Upper lobe of left lung (tissue), 6 donors: Measurements from ENCODE around the gene RITA1. TPM values are rescaled to one million over a fixed set of nuclear protein-coding genes. Genes with fewer than 3 reads are reported as not detected.
A peak's percentile ranks its signal among the peaks of the same experiment; 100 is the strongest.

ENCODE experiments used
- ATAC-seq, 2 donors: fragments of 200-7000 bp; cut with Tn5 transposase; one replicate each; pipeline ENCODE4 v1.9.1; 2022; ENCODE audit warnings: mild to moderate bottlenecking in 2 of 2, moderate library complexity in 2 of 2; ENCODE audit not compliant: low FRiP score in 2 of 2
- DNase-seq, 2 donors: peaks; one replicate each; pipeline ENCODE4 v3.0.0-alpha.2; 2019 to 2020
- H3K27ac ChIP-seq, 4 donors: fragments of 200-600 bp; sonication (generic); one replicate each; pipeline ENCODE4 v1.5.1; 2016 to 2019
- H3K27me3 ChIP-seq, 4 donors: fragments of 200-600 bp; sonication (generic); one replicate each; pipeline ENCODE4 v1.5.1; 2017 to 2019
- H3K36me3 ChIP-seq, 4 donors: fragments of 200-600 bp; sonication (generic); one replicate each; pipeline ENCODE4 v1.5.1; 2016 to 2019
- H3K4me1 ChIP-seq, 4 donors: fragments of 200-600 bp; sonication (generic); one replicate each; pipeline ENCODE4 v1.5.1; 2018 to 2019
- H3K4me3 ChIP-seq, 4 donors: fragments of 200-600 bp; sonication (generic); one replicate each; pipeline ENCODE4 v1.5.1; 2017 to 2019; ENCODE audit warnings: mild to moderate bottlenecking in 2 of 4, moderate library complexity in 1 of 4
- H3K9me3 ChIP-seq, 4 donors: fragments of 200-600 bp; sonication (generic); one replicate each; pipeline ENCODE4 v1.5.1; 2018 to 2019
- CTCF ChIP-seq, 6 experiments: fragments of 450-650 bp in 4 of 6; fragments of 200-600 bp in 2 of 6; sonication (generic) in 2 of 6; IDR thresholded peaks; one replicate each; pipeline ENCODE4 v1.5.1; 2016 to 2019; ENCODE audit warnings: antibody characterized with exemption in 6 of 6
- EP300 ChIP-seq, 4 donors: sonication (generic); formaldehyde crosslinking; IDR thresholded peaks; one replicate each; pipeline ENCODE4 v1.5.1; 2017; ENCODE audit warnings: antibody characterized with exemption in 4 of 4, control low read depth in 2 of 4
- POLR2A ChIP-seq, 4 donors: fragments of 450-650 bp; IDR thresholded peaks; one replicate each; pipeline ENCODE4 v1.5.1; 2016 to 2017; ENCODE audit warnings: antibody characterized with exemption in 4 of 4, mild to moderate bottlenecking in 2 of 4
- POLR2AphosphoS5 ChIP-seq, 2 donors: sonication (generic); formaldehyde crosslinking; IDR thresholded peaks; one replicate each; pipeline ENCODE4 v1.5.1; 2017; ENCODE audit warnings: antibody characterized with exemption in 2 of 2
- WGBS, 2 donors: methylation state at CpG; one replicate each; pipeline ENCODE4 v1.1.5; 2017 to 2018; 5-methylcytosine and 5-hydroxymethylcytosine counted together
- total RNA-seq, 6 donors: library from RNA; depleted of rRNA in 4 of 6; stranded (reverse); fragments of >200 nt in 4 of 6; gene quantifications; one replicate each; pipeline versions ENCODE4 v1.1.0 to v1.2.1, GENCODE V29; 2016 to 2021
- donor health status: DM: no; HTN: no; CAD: no; lungs with moderate emphysema.
- donor health status: DM: no; HTN: yes; CAD: no; lungs with severe emphysema.

RITA1 gene
- total RNA-seq, 6 donors from 2014 or later, result 11.5 to 25.2 (median 17.6) TPM

GRCh38 chr12:113195598-113195997, 10.1 kb downstream of the RITA1 start:
- no peak for DNase-seq
- TF ChIP-seq POLR2AphosphoS5 (IDR thresholded peaks at IDR 0.05) (no peak), EP300 (IDR thresholded peaks at IDR 0.05) (no peak), CTCF (IDR thresholded peaks at IDR 0.05) (no peak), POLR2A (IDR thresholded peaks at IDR 0.05) (no peak)
- H3K27ac ChIP-seq, result no peak overlapping the region
- WGBS, 2 donors, result 97 to 98% methylated on average over 12 to 13 of the region's 13 CpGs
- no peak overlapping the region for H3K4me3 ChIP-seq
- peaks cover 2 to 20% (median 14%) of the 10 kb centered on the region in 4 donors for H3K36me3 ChIP-seq
- peaks cover 9 to 12% (median 10%) of the 10 kb centered on the region in 4 donors for H3K4me1 ChIP-seq
- no peak for ATAC-seq
- H3K9me3 ChIP-seq, result no peaks in the 10 kb centered on the region
- H3K27me3 ChIP-seq, result no peaks in the 10 kb centered on the region

- no peak overlapping the region for H3K27ac ChIP-seq
- no peaks in the 10 kb centered on the region for H3K27me3 ChIP-seq
- DNase-seq (no peak), ATAC-seq (no peak)
- H3K9me3 ChIP-seq, result no peaks in the 10 kb centered on the region
- H3K4me3 ChIP-seq, result no peak overlapping the region
- peaks cover under 1 to 13% (median 7%) of the 10 kb centered on the region in 4 donors for H3K36me3 ChIP-seq
- no peak for TF ChIP-seq POLR2AphosphoS5 (IDR thresholded peaks at IDR 0.05)
- TF ChIP-seq EP300 (IDR thresholded peaks at IDR 0.05), result no peak
- no peak for TF ChIP-seq CTCF (IDR thresholded peaks at IDR 0.05)
- TF ChIP-seq POLR2A (IDR thresholded peaks at IDR 0.05), result no peak
- H3K4me1 ChIP-seq, result peaks cover 9 to 13% (median 10%) of the 10 kb centered on the region in 4 donors
- 70 to 79% methylated on average over 3 to 7 of the region's 7 CpGs for WGBS, 2 donors
Observed at GRCh38 chr12:113196582-113196981, 11.1 kb downstream of the RITA1 start.

- Histone ChIP-seq H3K9me3 (no peaks in the 10 kb centered on the region), H3K27me3 (no peaks in the 10 kb centered on the region), H3K27ac (no peak overlapping the region), H3K4me1 (peaks cover 9 to 13% (median 10%) of the 10 kb centered on the region in 4 donors), H3K36me3 (peaks cover 0 to 9% (median 3%) of the 10 kb centered on the region in 4 donors), H3K4me3 (no peak overlapping the region)
- DNase-seq (peak in 1 of 2 donors; percentile 64), ATAC-seq (peak; percentile 88 to 94)
- TF ChIP-seq CTCF (IDR thresholded peaks at IDR 0.05) (peak; percentile 40 to 62 (median 52)), EP300 (IDR thresholded peaks at IDR 0.05) (no peak)
- WGBS, 2 donors, result 13 to 15% methylated on average over 4 of the region's 4 CpGs
Observed at GRCh38 chr12:113196990-113197389, 11.5 kb downstream of the RITA1 start.

- Histone ChIP-seq H3K4me3 (no peak overlapping the region), H3K9me3 (no peaks in the 10 kb centered on the region), H3K4me1 (peaks cover 9 to 13% (median 10%) of the 10 kb centered on the region in 4 donors), H3K36me3 (peaks cover 0 to 2% (median 0%) of the 10 kb centered on the region in 4 donors), H3K27me3 (no peaks in the 10 kb centered on the region), H3K27ac (no peak overlapping the region)
- no peak for DNase-seq
- no peak for ATAC-seq
- 94 to 95% methylated on average over 8 of the region's 8 CpGs for WGBS, 2 donors
- TF ChIP-seq EP300 (IDR thresholded peaks at IDR 0.05), result no peak
- TF ChIP-seq CTCF (IDR thresholded peaks at IDR 0.05), result no peak
- TF ChIP-seq POLR2A (IDR thresholded peaks at IDR 0.05), result no peak
- no peak for TF ChIP-seq POLR2AphosphoS5 (IDR thresholded peaks at IDR 0.05)
Observed at GRCh38 chr12:113197518-113198077, 12.1 kb downstream of the RITA1 start.

GRCh38 chr12:113198296-113198695, 12.8 kb downstream of the RITA1 start:
- no peaks in the 10 kb centered on the region for H3K36me3 ChIP-seq
- 85 to 86% methylated on average over 1 of the region's 1 CpG for WGBS, 2 donors
- H3K27ac ChIP-seq, result no peak overlapping the region
- H3K27me3 ChIP-seq, result no peaks in the 10 kb centered on the region
- ATAC-seq, result no peak
- no peak for DNase-seq
- no peaks in the 10 kb centered on the region for H3K9me3 ChIP-seq
- TF ChIP-seq POLR2A (IDR thresholded peaks at IDR 0.05) (no peak), EP300 (IDR thresholded peaks at IDR 0.05) (no peak), POLR2AphosphoS5 (IDR thresholded peaks at IDR 0.05) (no peak), CTCF (IDR thresholded peaks at IDR 0.05) (no peak)
- H3K4me3 ChIP-seq, result no peak overlapping the region
- peaks cover 9 to 13% (median 10%) of the 10 kb centered on the region in 4 donors for H3K4me1 ChIP-seq
